HepG2 (cell line): ENCODE data around the gene ZPR1.

Experiments used
- EP300 ChIP-seq, 3 experiments: sonication (generic) in 1 of 3; formaldehyde crosslinking in 1 of 3; IDR thresholded peaks; 2 replicates each; pipeline versions ENCODE4 v1.5.1 to v1.6.1; 2011 to 2020; ENCODE audit warnings: low read depth in 2 of 3, low read length in 2 of 3, borderline replicate concordance in 1 of 3, improper control_type of control experiment in 1 of 3, mild to moderate bottlenecking in 1 of 3, missing genetic modification reagents in 1 of 3, moderate library complexity in 1 of 3
- HDAC2 ChIP-seq: sonication (generic); formaldehyde crosslinking; IDR thresholded peaks from 2 replicates; pipeline ENCODE4 v1.4.0; 2020; ENCODE audit warnings: missing genetic modification reagents
- HNF4A ChIP-seq: sonication (generic); formaldehyde crosslinking; IDR thresholded peaks from 2 replicates; pipeline ENCODE4 v1.4.0; 2020; ENCODE audit warnings: missing genetic modification reagents
- TBL1XR1 ChIP-seq: fragments of 150-350 bp; IDR thresholded peaks from 2 replicates; pipeline ENCODE4 v1.6.1; 2014; ENCODE audit warnings: borderline replicate concordance, low read length; ENCODE audit not compliant: partially characterized antibody
- ZFP36L2 ChIP-seq: sonication (generic); formaldehyde crosslinking; IDR thresholded peaks from 2 replicates; pipeline ENCODE4 v1.4.0; 2020; ENCODE audit warnings: missing genetic modification reagents
- TF ChIP-seq, protein P1 (sequence below): sonication (generic); formaldehyde crosslinking; IDR thresholded peaks from 2 replicates; pipeline ENCODE4 v1.5.0; 2020; ENCODE audit warnings: mild to moderate bottlenecking, missing genetic modification reagents, moderate library complexity
- TF ChIP-seq, protein P2 (sequence below): sonication (generic); formaldehyde crosslinking; IDR thresholded peaks from 2 replicates; pipeline ENCODE4 v1.4.0; 2020; ENCODE audit warnings: missing genetic modification reagents, borderline replicate concordance

DNA sequence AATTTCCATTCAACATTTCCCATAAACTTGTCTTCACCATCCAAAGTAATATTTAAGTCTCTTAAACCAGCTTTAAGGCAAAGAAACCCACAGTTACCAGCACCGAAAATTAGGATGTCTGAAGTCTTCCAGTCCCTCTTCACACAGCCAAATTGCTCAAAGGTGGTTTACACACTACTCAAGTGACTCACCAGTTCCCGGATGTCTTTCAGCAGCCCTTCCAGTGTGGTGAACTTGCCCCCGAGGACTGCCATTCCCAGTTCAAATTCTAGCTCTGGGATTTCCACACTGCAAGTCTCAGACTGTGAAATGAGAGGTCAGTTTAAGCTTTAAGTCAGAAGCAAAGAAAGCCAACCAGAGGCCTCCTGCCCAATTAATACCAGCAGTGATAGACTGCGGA lies 5.1 kb downstream of the ZPR1 start:
- TF ChIP-seq EP300 (IDR thresholded peaks at IDR 0.05; ENCODE audit: low read depth in 2 of 2, low read length in 2 of 2) (no peak), EP300 (CRISPR knock-in tag; IDR thresholded peaks at IDR 0.05; ENCODE audit: borderline replicate concordance) (no peak), HNF4A (no peak), ZFP36L2 (CRISPR knock-in tag) (no peak), HDAC2 (CRISPR knock-in tag) (no peak), TBL1XR1 (no peak)
- TF ChIP-seq, protein P1, sequence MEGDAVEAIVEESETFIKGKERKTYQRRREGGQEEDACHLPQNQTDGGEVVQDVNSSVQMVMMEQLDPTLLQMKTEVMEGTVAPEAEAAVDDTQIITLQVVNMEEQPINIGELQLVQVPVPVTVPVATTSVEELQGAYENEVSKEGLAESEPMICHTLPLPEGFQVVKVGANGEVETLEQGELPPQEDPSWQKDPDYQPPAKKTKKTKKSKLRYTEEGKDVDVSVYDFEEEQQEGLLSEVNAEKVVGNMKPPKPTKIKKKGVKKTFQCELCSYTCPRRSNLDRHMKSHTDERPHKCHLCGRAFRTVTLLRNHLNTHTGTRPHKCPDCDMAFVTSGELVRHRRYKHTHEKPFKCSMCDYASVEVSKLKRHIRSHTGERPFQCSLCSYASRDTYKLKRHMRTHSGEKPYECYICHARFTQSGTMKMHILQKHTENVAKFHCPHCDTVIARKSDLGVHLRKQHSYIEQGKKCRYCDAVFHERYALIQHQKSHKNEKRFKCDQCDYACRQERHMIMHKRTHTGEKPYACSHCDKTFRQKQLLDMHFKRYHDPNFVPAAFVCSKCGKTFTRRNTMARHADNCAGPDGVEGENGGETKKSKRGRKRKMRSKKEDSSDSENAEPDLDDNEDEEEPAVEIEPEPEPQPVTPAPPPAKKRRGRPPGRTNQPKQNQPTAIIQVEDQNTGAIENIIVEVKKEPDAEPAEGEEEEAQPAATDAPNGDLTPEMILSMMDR (CRISPR knock-in tag) = no peak
- TF ChIP-seq, protein P2, sequence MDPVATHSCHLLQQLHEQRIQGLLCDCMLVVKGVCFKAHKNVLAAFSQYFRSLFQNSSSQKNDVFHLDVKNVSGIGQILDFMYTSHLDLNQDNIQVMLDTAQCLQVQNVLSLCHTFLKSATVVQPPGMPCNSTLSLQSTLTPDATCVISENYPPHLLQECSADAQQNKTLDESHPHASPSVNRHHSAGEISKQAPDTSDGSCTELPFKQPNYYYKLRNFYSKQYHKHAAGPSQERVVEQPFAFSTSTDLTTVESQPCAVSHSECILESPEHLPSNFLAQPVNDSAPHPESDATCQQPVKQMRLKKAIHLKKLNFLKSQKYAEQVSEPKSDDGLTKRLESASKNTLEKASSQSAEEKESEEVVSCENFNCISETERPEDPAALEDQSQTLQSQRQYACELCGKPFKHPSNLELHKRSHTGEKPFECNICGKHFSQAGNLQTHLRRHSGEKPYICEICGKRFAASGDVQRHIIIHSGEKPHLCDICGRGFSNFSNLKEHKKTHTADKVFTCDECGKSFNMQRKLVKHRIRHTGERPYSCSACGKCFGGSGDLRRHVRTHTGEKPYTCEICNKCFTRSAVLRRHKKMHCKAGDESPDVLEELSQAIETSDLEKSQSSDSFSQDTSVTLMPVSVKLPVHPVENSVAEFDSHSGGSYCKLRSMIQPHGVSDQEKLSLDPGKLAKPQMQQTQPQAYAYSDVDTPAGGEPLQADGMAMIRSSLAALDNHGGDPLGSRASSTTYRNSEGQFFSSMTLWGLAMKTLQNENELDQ (CRISPR knock-in tag) = no peak
